Fibroblast of lung (primary cell): Measurements from ENCODE around the gene R3HCC1L.

Experiments
- CTCF ChIP-seq, 2 donors: IDR thresholded peaks in 1 of 2; conservative IDR thresholded peaks in 1 of 2; 1 replicate in 1 of 2; 2 replicates in 1 of 2; pipeline ENCODE4 v1.5.1; 2011 to 2012; ENCODE audit warnings: low read length in 2 of 2, control low read depth in 1 of 2, inconsistent platforms in 1 of 2, low read depth in 1 of 2, mild to moderate bottlenecking in 1 of 2
- EZH2 ChIP-seq: IDR thresholded peaks from 2 replicates; pipeline ENCODE4 v1.5.1; 2012; ENCODE audit warnings: low read length, control low read depth, mild to moderate bottlenecking; ENCODE audit errors: missing control alignments

GRCh38 chr10:98194633-98195032 lies 60.2 kb downstream of the R3HCC1L start:
- TF ChIP-seq CTCF (conservative IDR thresholded peaks at IDR 0.05 in 1 of 2, IDR thresholded peaks at IDR 0.05 in 1 of 2; ENCODE audit: low read depth in 1 of 2, low read length in 2 of 2): no peak
- TF ChIP-seq EZH2: no peak
